ENCODE data around the gene IMPG2.
"Not testable (repeated sequence)": the region's sequence is repeated elsewhere in the genome, so short reads cannot be mapped to it uniquely, and the experiment has no call there.

The IMPG2 gene

GRCh38 chr3:101325393-101326134 is 5.2 kb upstream of the IMPG2 start:
- TF ChIP-seq CTCF (IDR thresholded peaks at IDR 0.05; ENCODE audit: insufficient read depth, low read depth, low read length, missing control alignments), result no peak
- no peak for DNase-seq (ENCODE audit: low read depth)
- H3K4me3 ChIP-seq (ENCODE audit: low read depth, low read length), result no peak overlapping the region

GRCh38 chr3:101319531-101319930 is 844 bp downstream of the IMPG2 start:
- no peak for TF ChIP-seq CTCF (IDR thresholded peaks at IDR 0.05; ENCODE audit: insufficient read depth, low read depth, low read length, missing control alignments)
- no peak for DNase-seq (ENCODE audit: low read depth)
- no peak overlapping the region for H3K4me3 ChIP-seq (ENCODE audit: low read depth, low read length)

- no peak for DNase-seq (ENCODE audit: low read depth)
- no peak overlapping the region for H3K4me3 ChIP-seq (ENCODE audit: low read depth, low read length)
- TF ChIP-seq CTCF (IDR thresholded peaks at IDR 0.05; ENCODE audit: insufficient read depth, low read depth, low read length, missing control alignments), result no peak
Measured at GRCh38 chr3:101312545-101312944, 7.8 kb downstream of the IMPG2 start.

DNA sequence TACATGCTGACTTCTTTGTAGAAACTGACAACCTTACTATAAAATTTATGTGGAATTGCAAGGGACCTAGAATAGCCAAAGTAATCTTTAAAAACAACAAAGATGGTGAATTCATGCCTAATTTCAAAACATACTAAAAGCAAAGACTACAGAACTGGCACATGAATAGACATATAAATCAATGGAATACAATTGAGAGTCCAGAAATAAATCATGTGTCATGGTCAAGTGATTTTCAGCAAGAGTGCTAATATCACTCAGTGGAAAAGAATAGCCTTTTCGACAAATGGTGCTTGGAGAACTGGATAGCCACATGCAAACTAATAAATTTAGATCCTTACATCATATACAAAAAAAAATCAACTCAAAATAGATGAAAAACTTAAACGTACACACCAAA is 8.7 kb downstream of the IMPG2 start:
- DNase-seq (ENCODE audit: low read depth), result no peak
- no peak for TF ChIP-seq CTCF (IDR thresholded peaks at IDR 0.05; ENCODE audit: insufficient read depth, low read depth, low read length, missing control alignments)

GRCh38 chr3:101310978-101311375 is 9.4 kb downstream of the IMPG2 start:
- DNase-seq (ENCODE audit: low read depth), result no peak
- no peak overlapping the region for H3K4me3 ChIP-seq (ENCODE audit: low read depth, low read length)
- TF ChIP-seq CTCF (IDR thresholded peaks at IDR 0.05; ENCODE audit: insufficient read depth, low read depth, low read length, missing control alignments), result no peak

More for the DNA sequence above, 8.7 kb downstream of the IMPG2 start:
- H3K4me3 ChIP-seq (ENCODE audit: low read depth, low read length), result no peak overlapping the region

DNA sequence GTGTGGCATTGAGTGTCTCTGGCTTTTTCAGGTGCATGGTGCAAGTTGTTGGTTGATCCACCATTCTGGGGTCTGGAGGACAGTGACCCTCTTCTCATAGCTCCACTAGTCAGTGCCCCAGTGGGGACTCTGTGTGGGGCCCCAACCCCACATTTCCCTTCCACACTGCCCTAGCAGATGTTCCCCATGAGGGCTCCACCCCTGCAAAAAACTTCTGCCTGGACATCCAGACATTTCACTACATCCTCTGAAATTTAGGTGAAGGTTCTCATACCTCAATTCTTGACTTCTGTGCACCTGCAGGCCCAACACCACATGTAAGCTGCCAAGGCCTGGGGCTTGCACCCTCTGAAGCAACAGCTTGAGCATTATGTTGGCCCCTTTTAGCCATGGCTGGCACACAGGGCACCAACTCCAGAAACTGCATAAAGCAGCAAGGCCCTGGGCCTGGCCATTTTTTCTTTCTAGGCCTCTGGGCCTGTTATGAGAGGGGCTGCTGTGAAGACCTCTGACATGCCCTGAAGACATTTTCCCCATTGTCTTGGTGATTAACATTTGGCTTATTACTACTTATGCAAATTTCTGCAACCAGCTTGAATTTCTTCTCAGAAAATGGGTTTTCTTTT is 12.1 kb downstream of the IMPG2 start:
- not testable (repeated sequence) for DNase-seq (ENCODE audit: low read depth); H3K4me3 ChIP-seq (ENCODE audit: low read depth, low read length)

DNA sequence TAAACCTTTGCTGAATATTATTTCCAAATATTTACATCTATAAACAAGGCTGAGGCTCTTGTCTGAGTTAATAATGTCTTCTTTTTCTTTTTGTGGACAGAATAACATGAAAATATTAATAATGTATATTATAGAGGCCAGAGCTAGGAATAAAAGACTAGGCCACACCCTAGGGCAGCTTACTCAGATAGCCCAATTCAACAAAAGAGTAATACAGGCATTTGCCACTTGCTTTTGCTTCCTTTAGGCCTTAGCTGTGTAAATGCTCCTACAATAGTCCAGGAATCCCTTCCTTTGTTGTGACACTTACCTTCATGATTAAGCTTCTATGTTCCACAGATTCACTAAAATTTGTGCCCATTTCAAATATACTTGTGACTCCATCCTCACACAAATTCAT is 16.5 kb downstream of the IMPG2 start:
- H3K4me3 ChIP-seq (ENCODE audit: low read depth, low read length), result no peak overlapping the region
- DNase-seq (ENCODE audit: low read depth), result no peak
- no peak for TF ChIP-seq CTCF (IDR thresholded peaks at IDR 0.05; ENCODE audit: insufficient read depth, low read depth, low read length, missing control alignments)

All from GM12865 (cell line).